SU-DHL-6 (cell line): ENCODE measurements around the gene ZSWIM5.

Experiments used
- CTCF ChIP-seq: fragments of 200-600 bp; sonication (generic); IDR thresholded peaks from one replicate; pipeline ENCODE4 v1.5.1; 2017; ENCODE audit warnings: antibody characterized with exemption, mild to moderate bottlenecking, low read length, moderate library complexity; ENCODE audit not compliant: insufficient read depth, poor library complexity, severe bottlenecking
- EZH2phosphoT487 ChIP-seq: fragments of 200-600 bp; sonication (generic), shearing (Covaris generic); conservative IDR thresholded peaks from 2 replicates; pipeline ENCODE4 v1.6.1; 2018; ENCODE audit warnings: mild to moderate bottlenecking, antibody characterized with exemption, low read length, moderate library complexity, mixed read lengths

GRCh38 chr1:45244660-45245059 is 38.3 kb upstream of the ZSWIM5 start:
- TF ChIP-seq CTCF (no peak), EZH2phosphoT487 (no peak)
